NCI-H2107 treated with DMSO at 0.1 percent for 48 hours (cell line): ENCODE data around the gene SLC39A1.
"Not testable (repeated sequence)": the region's sequence is repeated elsewhere in the genome, so short reads cannot be mapped to it uniquely, and the experiment has no call there.

Experiments used
- DNase-seq: peaks from one replicate; lab custom pipeline; 2025; ENCODE audit not compliant: unreplicated experiment; lab: John Stamatoyannopoulos, UW

SLC39A1 gene

GRCh38 chr1:153963030-153963849 is at the start of gene SLC39A1:
TSS of gene SLC39A1 (minus strand) at chr1:153963537. CDS start at chr1:153962715, 822 bp downstream.
- DNase-seq: peak; percentile 98

- not testable (repeated sequence) for DNase-seq
These were observed 49.2 kb upstream of the SLC39A1 start for GRCh38 chr1:154012543-154012942.

- no peak for DNase-seq
These were observed 48.8 kb upstream of the SLC39A1 start for GRCh38 chr1:154012129-154012528.

- DNase-seq: no peak
These were observed 42.8 kb upstream of the SLC39A1 start for GRCh38 chr1:154006136-154006535.

- DNase-seq: no peak
These were observed 37.1 kb upstream of the SLC39A1 start for GRCh38 chr1:154000420-154000819.

GRCh38 chr1:153996882-153997281 is 33.5 kb upstream of the SLC39A1 start:
- not testable (repeated sequence) for DNase-seq

- DNase-seq: no peak
These were observed 32.3 kb upstream of the SLC39A1 start for GRCh38 chr1:153995640-153996039.

GRCh38 chr1:153995202-153995601 is 31.9 kb upstream of the SLC39A1 start:
- no peak for DNase-seq

GRCh38 chr1:153991806-153992205 is 28.5 kb upstream of the SLC39A1 start:
- DNase-seq: no peak

- DNase-seq: no peak
These were observed 27.9 kb upstream of the SLC39A1 start for GRCh38 chr1:153991151-153991630.

- peak; percentile 99 for DNase-seq
These were observed 27.3 kb upstream of the SLC39A1 start, which contains the start of gene RPS27 for GRCh38 chr1:153990468-153991150. TSS of gene RPS27 (plus strand) at chr1:153990762. CDS start at chr1:153990797, 35 bp downstream.

GRCh38 chr1:153987621-153988020 is 24.3 kb upstream of the SLC39A1 start:
- DNase-seq: no peak

GRCh38 chr1:153985941-153986761 is 22.8 kb upstream of the SLC39A1 start, which contains the start of gene RAB13:
TSS of gene RAB13 (minus strand) at chr1:153986339. CDS start at chr1:153986236, 103 bp downstream.
- DNase-seq: peak; percentile 54

- DNase-seq: no peak
These were observed 22.1 kb upstream of the SLC39A1 start for GRCh38 chr1:153985341-153985912.

GRCh38 chr1:153984123-153984894 is 21.0 kb upstream of the SLC39A1 start:
- no peak for DNase-seq

- DNase-seq: not testable (repeated sequence)
These were observed 18.4 kb upstream of the SLC39A1 start for GRCh38 chr1:153981735-153982134.

GRCh38 chr1:153979091-153979490 is 15.8 kb upstream of the SLC39A1 start:
- not testable (repeated sequence) for DNase-seq

GRCh38 chr1:153978274-153978909 is 15.1 kb upstream of the SLC39A1 start:
- no peak for DNase-seq
